HepG2 (cell line): ENCODE data around the gene MST1. TPM values are rescaled to one million over a fixed set of nuclear protein-coding genes. Genes with fewer than 3 reads are reported as not detected.

Experiments used
- ATAC-seq: fragments of 200-7000 bp; cut with Tn5 transposase; 3 replicates; pipeline ENCODE4 v1.9.1; 2020; ENCODE audit warnings: mild to moderate bottlenecking, moderate library complexity
- BruUV-seq: library from RNA; stranded (reverse); fragments of 400-500 nt; replicated peaks from 2 replicates; lab custom pipeline; 2021; lab: Mats Ljungman, UMichigan
- CTCF ChIA-PET: fragments of 300-600 bp; formaldehyde crosslinking; extraction: SDS; loops from one replicate; lab custom pipeline; 2021; ENCODE audit warnings: low total read pairs, inconsistent platforms, low intra/inter-chr PET ratio; lab: Yijun Ruan, JAX
- POLR2A ChIA-PET: fragments of 350-600 bp; sonication (Branson Sonifier 250); formaldehyde crosslinking; loops from one replicate; lab custom pipeline; 2020; ENCODE audit warnings: antibody characterized with exemption, inconsistent platforms; lab: Yijun Ruan, JAX
- DNase-seq: peaks from one replicate; pipeline ENCODE4 v3.0.0-alpha.2; 2015; ENCODE audit warnings: low spot score
- FAIRE-seq: peaks from 3 replicates; lab custom pipeline; 2011; peaks lifted over from hg19 to GRCh38; lab: Jason Lieb, UNC
- H2AFZ ChIP-seq: one replicate; pipeline ENCODE4 v1.6.1; 2011; ENCODE audit warnings: low read length, inconsistent platforms
- H3K27ac ChIP-seq: fragments of 300-600 bp; 3 replicates; pipeline ENCODE4 v1.8.0; 2011; ENCODE audit warnings: mixed run types, mild to moderate bottlenecking, mixed read lengths, low read length, inconsistent platforms; ENCODE audit not compliant: insufficient read depth; ENCODE audit errors: extremely low read length
- H3K27me3 ChIP-seq, 2 experiments: fragments of 200-600 bp in 1 of 2; 2 replicates in 1 of 2; 3 replicates in 1 of 2; pipeline versions ENCODE4 v1.6.0 to v1.8.0; 2011; ENCODE audit warnings: low read length in 2 of 2, mild to moderate bottlenecking in 2 of 2, moderate library complexity in 2 of 2, inconsistent platforms in 1 of 2; ENCODE audit not compliant: insufficient read depth in 2 of 2, control insufficient read depth in 1 of 2
- H3K36me3 ChIP-seq, 2 experiments: fragments of 200-600 bp in 1 of 2; replicated peaks in 1 of 2; 2 replicates in 1 of 2; 3 replicates in 1 of 2; pipeline versions ENCODE4 v1.5.1 to v1.8.0; 2011; ENCODE audit warnings: low read length in 2 of 2, inconsistent platforms in 1 of 2; ENCODE audit not compliant: insufficient read depth in 2 of 2, control insufficient read depth in 1 of 2
- H3K4me1 ChIP-seq: 2 replicates; pipeline ENCODE4 v1.5.1; 2012; ENCODE audit warnings: low read length, inconsistent platforms; ENCODE audit not compliant: insufficient read depth
- H3K4me2 ChIP-seq: 2 replicates; pipeline ENCODE4 v1.6.0; 2011; ENCODE audit warnings: low read depth, low read length, inconsistent platforms
- H3K4me3 ChIP-seq, 3 experiments: fragments of 200-600 bp in 1 of 3; sonication (generic), shearing (Covaris generic) in 1 of 3; replicated peaks in 1 of 3; 2 replicates each; pipeline ENCODE4 v1.5.1; 2011 to 2016; ENCODE audit warnings: low read length in 3 of 3, inconsistent platforms in 2 of 3, low read depth in 2 of 3, mild to moderate bottlenecking in 2 of 3, control low read depth in 1 of 3, mixed read lengths in 1 of 3; ENCODE audit not compliant: insufficient read depth in 1 of 3
- H3K79me2 ChIP-seq: one replicate; pipeline ENCODE4 v1.6.1; 2011; ENCODE audit warnings: low read length, inconsistent platforms; ENCODE audit not compliant: insufficient read depth
- H3K9ac ChIP-seq: 2 replicates; pipeline ENCODE4 v1.6.0; 2011; ENCODE audit warnings: mild to moderate bottlenecking, low read depth, low read length, inconsistent platforms; ENCODE audit not compliant: insufficient read depth
- H3K9me3 ChIP-seq: 2 replicates; pipeline ENCODE4 v1.5.1; 2012; ENCODE audit warnings: mild to moderate bottlenecking, low read length
- H4K20me1 ChIP-seq: 2 replicates; pipeline ENCODE4 v1.6.0; 2011; ENCODE audit warnings: inconsistent platforms, mild to moderate bottlenecking, low read length, moderate library complexity; ENCODE audit not compliant: insufficient read depth
- FLYWCH1 ChIP-seq: sonication (generic); formaldehyde crosslinking; IDR thresholded peaks from 2 replicates; pipeline ENCODE4 v1.8.1; 2023; ENCODE audit warnings: mild to moderate bottlenecking, missing genetic modification reagents
- FOSL2 ChIP-seq: sonication (generic); formaldehyde crosslinking; IDR thresholded peaks from 2 replicates; pipeline ENCODE4 v1.4.0; 2020; ENCODE audit warnings: missing genetic modification reagents
- HIVEP1 ChIP-seq: sonication (generic); formaldehyde crosslinking; IDR thresholded peaks from 2 replicates; pipeline ENCODE4 v1.4.0; 2020; ENCODE audit warnings: mild to moderate bottlenecking, missing genetic modification reagents
- SOX6 ChIP-seq, 2 experiments: fragments of 450-650 bp in 1 of 2; sonication (generic) in 1 of 2; formaldehyde crosslinking in 1 of 2; IDR thresholded peaks; 2 replicates each; pipeline versions ENCODE4 v1.4.0 to v1.6.1; 2017 to 2020; ENCODE audit warnings: antibody characterized with exemption in 1 of 2, mild to moderate bottlenecking in 1 of 2, missing genetic modification reagents in 1 of 2
- SP1 ChIP-seq, 2 experiments: fragments of 450-650 bp in 1 of 2; sonication (generic) in 1 of 2; formaldehyde crosslinking in 1 of 2; IDR thresholded peaks; 2 replicates each; pipeline versions ENCODE4 v1.4.0 to v1.6.1; 2016 to 2020; ENCODE audit warnings: missing genetic modification reagents in 1 of 2
- TBL1XR1 ChIP-seq: fragments of 150-350 bp; IDR thresholded peaks from 2 replicates; pipeline ENCODE4 v1.6.1; 2014; ENCODE audit warnings: borderline replicate concordance, low read length; ENCODE audit not compliant: partially characterized antibody
- XRCC5 ChIP-seq: fragments of 200-400 bp; formaldehyde crosslinking; optimal IDR thresholded peaks from 2 replicates; pipeline ENCODE3; 2017; ENCODE audit warnings: mild to moderate bottlenecking, low read length
- ZNF772 ChIP-seq: sonication (generic); formaldehyde crosslinking; IDR thresholded peaks from 2 replicates; pipeline ENCODE4 v1.5.0; 2020; ENCODE audit warnings: mild to moderate bottlenecking, missing genetic modification reagents
- ZNF776 ChIP-seq: sonication (generic); formaldehyde crosslinking; IDR thresholded peaks from 2 replicates; pipeline ENCODE4 v1.4.0; 2020; ENCODE audit warnings: mild to moderate bottlenecking, missing genetic modification reagents
- WGBS: methylation state at CpG from one replicate; pipeline ENCODE4 v1.1.6; 2017; ENCODE audit warnings: low lambda C conversion rate; 5-methylcytosine and 5-hydroxymethylcytosine counted together
- in situ Hi-C: cut with HindIII; loops from 2 replicates; pipeline ENCODE4 v1.10.0; 2017; ENCODE audit warnings: low pct_unique_long_range_greater_than_20kb; ENCODE audit not compliant: extremely low pct_ligation_motif_present
- intact Hi-C: fragments of 100-400 bp; cut with micrococcal nuclease; formaldehyde crosslinking; loops from one replicate; pipeline ENCODE4 v1.10.0; 2022; ENCODE audit not compliant: unreplicated experiment
- polyA plus RNA-seq, 8 experiments: library from polyadenylated mRNA; depleted of rRNA in 3 of 8; stranded (reverse) in 7 of 8; unstranded in 1 of 8; fragments of >200 nt; fragmentation: Illumina TruSeq in 4 of 8; extraction: Trizol in 4 of 8; gene quantifications; 2 replicates each; pipeline versions ENCODE4 v1.2.1 to v1.2.3, GENCODE V29; 2011 to 2016; ENCODE audit warnings: low read depth in 4 of 8, missing spikeins in 1 of 8, mixed read lengths in 1 of 8; ENCODE audit not compliant: insufficient read depth in 1 of 8
- total RNA-seq, 5 experiments: library from RNA; depleted of rRNA; stranded (reverse); fragments of >200 nt; fragmentation: Illumina TruSeq; extraction: Trizol; gene quantifications; 2 replicates each; pipeline ENCODE4 v1.2.3, GENCODE V29; 2016; ENCODE audit warnings: low read depth in 1 of 5
- TF ChIP-seq, protein P1 (sequence below): sonication (generic); formaldehyde crosslinking; IDR thresholded peaks from 2 replicates; pipeline ENCODE4 v1.5.1; 2020; ENCODE audit warnings: missing genetic modification reagents, mild to moderate bottlenecking, borderline replicate concordance
- TF ChIP-seq, protein P2 (sequence below): sonication (generic); formaldehyde crosslinking; conservative IDR thresholded peaks from 2 replicates; pipeline ENCODE4 v1.8.1; 2023; ENCODE audit warnings: missing genetic modification reagents
- TF ChIP-seq, protein P3 (sequence below): fragments of 450-650 bp; IDR thresholded peaks from 2 replicates; pipeline ENCODE4 v1.6.1; 2017

The MST1 gene
- total and polyA plus RNA-seq, 2 of the 13 experiments (the other 11 are each of a cell fraction or from before 2014, with no cell fraction given) = 189 to 452 TPM

GRCh38 chr3:49667701-49668413 lies 21.4 kb downstream of the MST1 start (continued):
- TF ChIP-seq TBL1XR1 (no peak), ZNF772 (CRISPR knock-in tag) (no peak), ZNF776 (CRISPR knock-in tag) (0 out of 2 replicates have a peak, but pooled peaks have one; percentile 60), HIVEP1 (no peak)
- TF ChIP-seq, protein P1, sequence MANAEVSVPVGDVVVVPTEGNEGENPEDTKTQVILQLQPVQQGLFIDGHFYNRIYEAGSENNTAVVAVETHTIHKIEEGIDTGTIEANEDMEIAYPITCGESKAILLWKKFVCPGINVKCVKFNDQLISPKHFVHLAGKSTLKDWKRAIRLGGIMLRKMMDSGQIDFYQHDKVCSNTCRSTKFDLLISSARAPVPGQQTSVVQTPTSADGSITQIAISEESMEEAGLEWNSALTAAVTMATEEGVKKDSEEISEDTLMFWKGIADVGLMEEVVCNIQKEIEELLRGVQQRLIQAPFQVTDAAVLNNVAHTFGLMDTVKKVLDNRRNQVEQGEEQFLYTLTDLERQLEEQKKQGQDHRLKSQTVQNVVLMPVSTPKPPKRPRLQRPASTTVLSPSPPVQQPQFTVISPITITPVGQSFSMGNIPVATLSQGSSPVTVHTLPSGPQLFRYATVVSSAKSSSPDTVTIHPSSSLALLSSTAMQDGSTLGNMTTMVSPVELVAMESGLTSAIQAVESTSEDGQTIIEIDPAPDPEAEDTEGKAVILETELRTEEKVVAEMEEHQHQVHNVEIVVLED (CRISPR knock-in tag) = no peak
- TF ChIP-seq, protein P2, sequence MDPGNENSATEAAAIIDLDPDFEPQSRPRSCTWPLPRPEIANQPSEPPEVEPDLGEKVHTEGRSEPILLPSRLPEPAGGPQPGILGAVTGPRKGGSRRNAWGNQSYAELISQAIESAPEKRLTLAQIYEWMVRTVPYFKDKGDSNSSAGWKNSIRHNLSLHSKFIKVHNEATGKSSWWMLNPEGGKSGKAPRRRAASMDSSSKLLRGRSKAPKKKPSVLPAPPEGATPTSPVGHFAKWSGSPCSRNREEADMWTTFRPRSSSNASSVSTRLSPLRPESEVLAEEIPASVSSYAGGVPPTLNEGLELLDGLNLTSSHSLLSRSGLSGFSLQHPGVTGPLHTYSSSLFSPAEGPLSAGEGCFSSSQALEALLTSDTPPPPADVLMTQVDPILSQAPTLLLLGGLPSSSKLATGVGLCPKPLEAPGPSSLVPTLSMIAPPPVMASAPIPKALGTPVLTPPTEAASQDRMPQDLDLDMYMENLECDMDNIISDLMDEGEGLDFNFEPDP (CRISPR knock-in tag) = 0 out of 2 replicates have a peak, but pooled peaks have one; percentile 69

DNA sequence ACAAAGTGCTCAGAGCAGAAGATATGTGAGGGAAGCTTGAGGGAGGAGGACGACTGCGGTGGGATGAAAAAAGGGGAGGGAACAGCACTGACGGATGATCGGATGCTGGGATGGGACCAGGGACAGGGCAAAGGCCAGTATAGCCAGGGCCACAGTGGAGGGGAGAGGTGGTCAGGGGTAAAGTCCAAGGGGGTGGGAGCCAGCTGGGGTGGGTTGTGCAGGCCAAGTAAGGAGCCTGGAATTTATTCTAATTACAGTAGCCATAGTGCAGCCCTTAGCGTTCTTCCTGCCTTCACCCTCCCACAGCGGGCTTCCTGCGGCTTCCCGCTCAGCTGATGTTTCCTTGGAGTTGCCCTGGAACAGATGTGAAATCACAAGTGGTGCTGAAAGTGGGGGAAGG lies 22.7 kb downstream of the MST1 start:
- peak overlapping the region; percentile 80 for H3K27ac ChIP-seq
- H3K36me3 ChIP-seq = no peaks in the 10 kb centered on the region
- in situ Hi-C loops = no loop called here
- peak overlapping the region; percentile 76 for H3K4me2 ChIP-seq
- H3K9me3 ChIP-seq = no peaks in the 10 kb centered on the region
- no peak overlapping the region for H2AFZ ChIP-seq
- FAIRE-seq = peak; percentile 88
- peak; percentile 81 for DNase-seq
- intact Hi-C loops = loop anchor here (5.0 kb wide), 1 partner anchor 79 kb away; no protein-coding TSS in a partner anchor
- POLR2A ChIA-PET = interaction anchor here (0.9 to 3.0 kb wide), 7 partner anchors 79 to 197 kb away, joined by 3 to 34 read pairs (median 10); partner anchors contain the start of genes BSN and DAG1
- H4K20me1 ChIP-seq = no peaks in the 10 kb centered on the region
- peak; percentile 72 for ATAC-seq
- H3K9ac ChIP-seq = peak overlapping the region; percentile 56
- CTCF ChIA-PET = interaction anchor here (1.1 kb wide), 1 partner anchor 127 kb away, joined by 3 read pairs; no protein-coding TSS in a partner anchor
- WGBS = 2% methylated on average over 8 of the region's 8 CpGs
- H3K4me1 ChIP-seq = peaks cover 78% of the 10 kb centered on the region
- no peaks in the 10 kb centered on the region for H3K27me3 ChIP-seq
- no peaks in the 10 kb centered on the region for H3K79me2 ChIP-seq
- H3K4me3 ChIP-seq = peak overlapping the region in 2 of 3 experiments; percentile 28 to 49; a peak in 2 of 6 replicates
- BruUV-seq = no TSS peak
- TF ChIP-seq FLYWCH1 (CRISPR knock-in tag) (no peak), FOSL2 (CRISPR knock-in tag) (peak; percentile 35; the same call in 1 of the 2 replicates), XRCC5 (no peak), SOX6 (IDR thresholded peaks at IDR 0.05) (no peak), SOX6 (CRISPR knock-in tag; IDR thresholded peaks at IDR 0.05) (0 out of 2 replicates have a peak, but pooled peaks have one; percentile 40), SP1 (IDR thresholded peaks at IDR 0.05) (no peak), SP1 (CRISPR knock-in tag; IDR thresholded peaks at IDR 0.05) (0 out of 2 replicates have a peak, but pooled peaks have one; percentile 13)
- TF ChIP-seq, protein P3, sequence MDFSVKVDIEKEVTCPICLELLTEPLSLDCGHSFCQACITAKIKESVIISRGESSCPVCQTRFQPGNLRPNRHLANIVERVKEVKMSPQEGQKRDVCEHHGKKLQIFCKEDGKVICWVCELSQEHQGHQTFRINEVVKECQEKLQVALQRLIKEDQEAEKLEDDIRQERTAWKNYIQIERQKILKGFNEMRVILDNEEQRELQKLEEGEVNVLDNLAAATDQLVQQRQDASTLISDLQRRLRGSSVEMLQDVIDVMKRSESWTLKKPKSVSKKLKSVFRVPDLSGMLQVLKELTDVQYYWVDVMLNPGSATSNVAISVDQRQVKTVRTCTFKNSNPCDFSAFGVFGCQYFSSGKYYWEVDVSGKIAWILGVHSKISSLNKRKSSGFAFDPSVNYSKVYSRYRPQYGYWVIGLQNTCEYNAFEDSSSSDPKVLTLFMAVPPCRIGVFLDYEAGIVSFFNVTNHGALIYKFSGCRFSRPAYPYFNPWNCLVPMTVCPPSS = no peak
